HEK293 (cell line): ENCODE measurements around the gene TRIM2.

ENCODE experiments used
- CTCF ChIA-PET: fragments of 350-600 bp; formaldehyde crosslinking; extraction: SDS; loops from one replicate; lab custom pipeline; 2021; ENCODE audit warnings: antibody characterized with exemption; lab: Yijun Ruan, JAX
- POLR2A ChIA-PET: fragments of 300-600 bp; formaldehyde crosslinking; extraction: SDS; loops from one replicate; lab custom pipeline; 2020; ENCODE audit warnings: antibody characterized with exemption, inconsistent platforms; lab: Yijun Ruan, JAX
- H3K27ac ChIP-seq: fragments of 200-500 bp; sonication (Bioruptor generic); 2 replicates; pipeline ENCODE4 v1.5.1; 2014; ENCODE audit warnings: low read depth, low read length, control low read depth, inconsistent platforms; ENCODE audit errors: extremely low read depth
- H3K36me3 ChIP-seq, 2 experiments: fragments of 200-500 bp in 1 of 2; sonication (Bioruptor generic) in 1 of 2; 1 replicate in 1 of 2; 2 replicates in 1 of 2; pipeline ENCODE4 v1.5.1; 2014 to 2017; ENCODE audit warnings: inconsistent platforms in 2 of 2, low read length in 2 of 2; ENCODE audit not compliant: control insufficient read depth in 2 of 2, insufficient read depth in 1 of 2
- H3K4me1 ChIP-seq: fragments of 200-500 bp; sonication (Bioruptor generic); 2 replicates; pipeline ENCODE4 v1.5.1; 2014; ENCODE audit warnings: mild to moderate bottlenecking, low read length, inconsistent platforms; ENCODE audit not compliant: control insufficient read depth, insufficient read depth
- H3K4me3 ChIP-seq: 2 replicates; pipeline ENCODE4 v1.5.1; 2011; ENCODE audit warnings: low read depth, mild to moderate bottlenecking, control low read depth, low read length, moderate library complexity
- H3K9me3 ChIP-seq: fragments of 200-500 bp; sonication (Bioruptor generic); 2 replicates; pipeline ENCODE4 v1.5.1; 2014; ENCODE audit warnings: low read depth, low read length, inconsistent platforms; ENCODE audit not compliant: control insufficient read depth, insufficient read depth
- OSR2 ChIP-seq: fragments of 450-650 bp; formaldehyde crosslinking; IDR thresholded peaks from 2 replicates; pipeline ENCODE4 v1.5.1; 2016; ENCODE audit warnings: missing biosample characterization, missing genetic modification characterization
- PRDM6 ChIP-seq: fragments of 450-650 bp; formaldehyde crosslinking; IDR thresholded peaks from 2 replicates; pipeline ENCODE4 v1.5.1; 2017; ENCODE audit warnings: missing biosample characterization, missing genetic modification characterization
- WT1 ChIP-seq: fragments of 450-650 bp; formaldehyde crosslinking; IDR thresholded peaks from 2 replicates; pipeline ENCODE4 v1.5.1; 2016; ENCODE audit warnings: missing biosample characterization, missing genetic modification characterization
- ZFP41 ChIP-seq: fragments of 450-650 bp; formaldehyde crosslinking; IDR thresholded peaks from 2 replicates; pipeline ENCODE4 v1.5.1; 2016; ENCODE audit warnings: missing biosample characterization, missing genetic modification characterization, borderline replicate concordance
- ZNF37A ChIP-seq: fragments of 450-650 bp; IDR thresholded peaks from 2 replicates; pipeline ENCODE4 v1.5.1; 2018; ENCODE audit warnings: missing biosample characterization, missing genetic modification characterization
- ZNF449 ChIP-seq: fragments of 450-650 bp; formaldehyde crosslinking; IDR thresholded peaks from 2 replicates; pipeline ENCODE4 v1.5.1; 2017; ENCODE audit warnings: missing biosample characterization, mild to moderate bottlenecking, missing genetic modification characterization, moderate library complexity
- ZNF510 ChIP-seq: fragments of 450-650 bp; formaldehyde crosslinking; IDR thresholded peaks from 2 replicates; pipeline ENCODE4 v1.5.1; 2018; ENCODE audit warnings: mild to moderate bottlenecking, missing genetic modification characterization, missing biosample characterization; ENCODE audit not compliant: insufficient replicate concordance
- ZNF560 ChIP-seq: fragments of 450-650 bp; formaldehyde crosslinking; IDR thresholded peaks from 2 replicates; pipeline ENCODE4 v1.5.1; 2017; ENCODE audit warnings: missing biosample characterization, missing genetic modification characterization, borderline replicate concordance
- ZNF600 ChIP-seq: fragments of 450-650 bp; formaldehyde crosslinking; IDR thresholded peaks from 2 replicates; pipeline ENCODE4 v1.5.1; 2016; ENCODE audit warnings: missing biosample characterization, missing genetic modification characterization
- TF ChIP-seq, protein P1 (sequence below): fragments of 450-650 bp; formaldehyde crosslinking; IDR thresholded peaks from 2 replicates; pipeline ENCODE4 v1.5.1; 2017; ENCODE audit warnings: missing biosample characterization, missing genetic modification characterization
- TF ChIP-seq, protein P2 (sequence below): fragments of 450-650 bp; formaldehyde crosslinking; IDR thresholded peaks from 2 replicates; pipeline ENCODE4 v1.5.1; 2016; ENCODE audit warnings: missing biosample characterization, missing genetic modification characterization
- TF ChIP-seq, protein P3 (sequence below): fragments of 450-650 bp; formaldehyde crosslinking; conservative IDR thresholded peaks from 2 replicates; pipeline ENCODE4 v1.5.1; 2016; ENCODE audit warnings: low read depth, missing biosample characterization, missing genetic modification characterization
- TF ChIP-seq, protein P4 (sequence below): fragments of 450-650 bp; formaldehyde crosslinking; IDR thresholded peaks from 2 replicates; pipeline ENCODE4 v1.5.1; 2017; ENCODE audit warnings: missing biosample characterization, missing genetic modification characterization

TRIM2 gene

GRCh38 chr4:153217440-153217839 lies 13.2 kb downstream of the TRIM2 start (continued):
- TF ChIP-seq, protein P1, sequence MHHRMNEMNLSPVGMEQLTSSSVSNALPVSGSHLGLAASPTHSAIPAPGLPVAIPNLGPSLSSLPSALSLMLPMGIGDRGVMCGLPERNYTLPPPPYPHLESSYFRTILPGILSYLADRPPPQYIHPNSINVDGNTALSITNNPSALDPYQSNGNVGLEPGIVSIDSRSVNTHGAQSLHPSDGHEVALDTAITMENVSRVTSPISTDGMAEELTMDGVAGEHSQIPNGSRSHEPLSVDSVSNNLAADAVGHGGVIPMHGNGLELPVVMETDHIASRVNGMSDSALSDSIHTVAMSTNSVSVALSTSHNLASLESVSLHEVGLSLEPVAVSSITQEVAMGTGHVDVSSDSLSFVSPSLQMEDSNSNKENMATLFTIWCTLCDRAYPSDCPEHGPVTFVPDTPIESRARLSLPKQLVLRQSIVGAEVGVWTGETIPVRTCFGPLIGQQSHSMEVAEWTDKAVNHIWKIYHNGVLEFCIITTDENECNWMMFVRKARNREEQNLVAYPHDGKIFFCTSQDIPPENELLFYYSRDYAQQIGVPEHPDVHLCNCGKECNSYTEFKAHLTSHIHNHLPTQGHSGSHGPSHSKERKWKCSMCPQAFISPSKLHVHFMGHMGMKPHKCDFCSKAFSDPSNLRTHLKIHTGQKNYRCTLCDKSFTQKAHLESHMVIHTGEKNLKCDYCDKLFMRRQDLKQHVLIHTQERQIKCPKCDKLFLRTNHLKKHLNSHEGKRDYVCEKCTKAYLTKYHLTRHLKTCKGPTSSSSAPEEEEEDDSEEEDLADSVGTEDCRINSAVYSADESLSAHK (tag by site-specific recombination), result no peak

DNA sequence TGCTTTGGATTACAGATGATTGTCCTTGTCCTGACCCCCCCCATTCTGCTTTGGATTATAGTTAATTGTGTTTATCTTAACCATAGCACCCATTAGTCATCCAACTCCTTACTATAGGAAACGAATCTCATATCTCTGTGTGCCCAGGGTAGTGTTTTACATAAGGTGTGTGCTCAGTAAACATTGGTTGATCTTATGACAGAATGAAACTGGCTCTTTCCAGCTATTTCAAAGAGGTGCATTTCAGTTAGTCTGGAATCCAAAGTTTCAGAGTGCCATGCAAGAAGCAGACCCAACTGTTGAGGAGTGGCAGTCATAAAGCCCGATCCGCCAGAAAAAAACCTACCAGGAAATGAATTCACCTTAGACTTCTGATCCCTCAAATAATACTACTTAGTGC lies 14.7 kb downstream of the TRIM2 start:
- peaks cover 30% of the 10 kb centered on the region for H3K4me1 ChIP-seq
- no peaks in the 10 kb centered on the region for H3K9me3 ChIP-seq
- POLR2A ChIA-PET, result no interaction called here
- H3K4me3 ChIP-seq, result no peak overlapping the region
- H3K36me3 ChIP-seq, result no peaks in the 10 kb centered on the region
- no peak overlapping the region; the same call in 1 of the 2 replicates for H3K27ac ChIP-seq
- CTCF ChIA-PET, result no interaction called here
- TF ChIP-seq OSR2 (tag by site-specific recombination) (peak; percentile 22; the same call in 1 of the 2 replicates), ZNF510 (tag by site-specific recombination) (no peak), ZNF600 (tag by site-specific recombination) (0 out of 2 replicates have a peak, but pooled peaks have one; percentile 29), ZNF449 (tag by site-specific recombination) (no peak), PRDM6 (tag by site-specific recombination) (peak; percentile 81), ZFP41 (no peak), WT1 (tag by site-specific recombination) (peak; percentile 53; the same call in 1 of the 2 replicates)

DNA sequence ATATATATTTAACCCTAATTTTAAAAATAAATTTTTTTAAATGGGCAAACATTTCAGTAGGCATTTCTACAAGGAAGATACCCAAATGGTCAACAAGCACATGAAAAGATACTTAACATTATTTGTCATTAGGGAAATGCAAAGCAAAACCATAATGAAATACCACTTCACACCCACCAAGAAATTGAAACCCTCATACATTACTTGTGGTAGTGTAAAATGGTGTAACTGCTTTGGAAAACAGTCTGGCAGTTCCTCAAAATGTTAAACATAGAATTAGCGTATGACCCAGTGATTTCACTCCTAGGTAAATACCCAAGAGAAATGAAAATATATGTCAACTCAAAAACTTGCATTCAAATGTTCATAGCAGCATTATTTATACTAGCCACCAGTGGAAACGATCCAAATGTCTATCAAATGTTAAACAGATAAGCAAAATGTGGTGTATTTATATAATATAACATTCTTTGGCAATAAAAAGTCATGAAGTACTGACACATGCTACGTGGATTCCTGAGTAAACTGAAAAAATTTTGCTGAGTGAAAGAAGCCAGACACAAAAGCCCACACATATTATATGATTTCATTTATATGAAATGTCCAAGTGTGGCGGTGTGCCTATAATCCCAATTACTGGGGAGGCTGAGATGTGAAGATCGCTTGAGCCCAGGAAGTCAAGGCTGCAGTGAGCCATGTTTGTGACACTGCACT lies 16.6 kb downstream of the TRIM2 start:
- CTCF ChIA-PET, result interaction anchor here (0.7 kb wide), 1 partner anchor 8 kb away, joined by 10 read pairs; no protein-coding TSS in a partner anchor
- no peak overlapping the region for H3K4me3 ChIP-seq

More for the DNA sequence above, 16.6 kb downstream of the TRIM2 start:
- TF ChIP-seq ZNF560 (tag by site-specific recombination) (no peak), PRDM6 (tag by site-specific recombination) (peak; percentile 67), ZNF37A (no peak)
- TF ChIP-seq, protein P2, sequence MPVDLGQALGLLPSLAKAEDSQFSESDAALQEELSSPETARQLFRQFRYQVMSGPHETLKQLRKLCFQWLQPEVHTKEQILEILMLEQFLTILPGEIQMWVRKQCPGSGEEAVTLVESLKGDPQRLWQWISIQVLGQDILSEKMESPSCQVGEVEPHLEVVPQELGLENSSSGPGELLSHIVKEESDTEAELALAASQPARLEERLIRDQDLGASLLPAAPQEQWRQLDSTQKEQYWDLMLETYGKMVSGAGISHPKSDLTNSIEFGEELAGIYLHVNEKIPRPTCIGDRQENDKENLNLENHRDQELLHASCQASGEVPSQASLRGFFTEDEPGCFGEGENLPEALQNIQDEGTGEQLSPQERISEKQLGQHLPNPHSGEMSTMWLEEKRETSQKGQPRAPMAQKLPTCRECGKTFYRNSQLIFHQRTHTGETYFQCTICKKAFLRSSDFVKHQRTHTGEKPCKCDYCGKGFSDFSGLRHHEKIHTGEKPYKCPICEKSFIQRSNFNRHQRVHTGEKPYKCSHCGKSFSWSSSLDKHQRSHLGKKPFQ (tag by site-specific recombination), result 0 out of 2 replicates have a peak, but pooled peaks have one; percentile 53
- TF ChIP-seq, protein P3, sequence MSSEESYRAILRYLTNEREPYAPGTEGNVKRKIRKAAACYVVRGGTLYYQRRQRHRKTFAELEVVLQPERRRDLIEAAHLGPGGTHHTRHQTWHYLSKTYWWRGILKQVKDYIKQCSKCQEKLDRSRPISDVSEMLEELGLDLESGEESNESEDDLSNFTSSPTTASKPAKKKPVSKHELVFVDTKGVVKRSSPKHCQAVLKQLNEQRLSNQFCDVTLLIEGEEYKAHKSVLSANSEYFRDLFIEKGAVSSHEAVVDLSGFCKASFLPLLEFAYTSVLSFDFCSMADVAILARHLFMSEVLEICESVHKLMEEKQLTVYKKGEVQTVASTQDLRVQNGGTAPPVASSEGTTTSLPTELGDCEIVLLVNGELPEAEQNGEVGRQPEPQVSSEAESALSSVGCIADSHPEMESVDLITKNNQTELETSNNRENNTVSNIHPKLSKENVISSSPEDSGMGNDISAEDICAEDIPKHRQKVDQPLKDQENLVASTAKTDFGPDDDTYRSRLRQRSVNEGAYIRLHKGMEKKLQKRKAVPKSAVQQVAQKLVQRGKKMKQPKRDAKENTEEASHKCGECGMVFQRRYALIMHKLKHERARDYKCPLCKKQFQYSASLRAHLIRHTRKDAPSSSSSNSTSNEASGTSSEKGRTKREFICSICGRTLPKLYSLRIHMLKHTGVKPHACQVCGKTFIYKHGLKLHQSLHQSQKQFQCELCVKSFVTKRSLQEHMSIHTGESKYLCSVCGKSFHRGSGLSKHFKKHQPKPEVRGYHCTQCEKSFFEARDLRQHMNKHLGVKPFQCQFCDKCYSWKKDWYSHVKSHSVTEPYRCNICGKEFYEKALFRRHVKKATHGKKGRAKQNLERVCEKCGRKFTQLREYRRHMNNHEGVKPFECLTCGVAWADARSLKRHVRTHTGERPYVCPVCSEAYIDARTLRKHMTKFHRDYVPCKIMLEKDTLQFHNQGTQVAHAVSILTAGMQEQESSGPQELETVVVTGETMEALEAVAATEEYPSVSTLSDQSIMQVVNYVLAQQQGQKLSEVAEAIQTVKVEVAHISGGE (tag by site-specific recombination), result no peak
- TF ChIP-seq, protein P4, sequence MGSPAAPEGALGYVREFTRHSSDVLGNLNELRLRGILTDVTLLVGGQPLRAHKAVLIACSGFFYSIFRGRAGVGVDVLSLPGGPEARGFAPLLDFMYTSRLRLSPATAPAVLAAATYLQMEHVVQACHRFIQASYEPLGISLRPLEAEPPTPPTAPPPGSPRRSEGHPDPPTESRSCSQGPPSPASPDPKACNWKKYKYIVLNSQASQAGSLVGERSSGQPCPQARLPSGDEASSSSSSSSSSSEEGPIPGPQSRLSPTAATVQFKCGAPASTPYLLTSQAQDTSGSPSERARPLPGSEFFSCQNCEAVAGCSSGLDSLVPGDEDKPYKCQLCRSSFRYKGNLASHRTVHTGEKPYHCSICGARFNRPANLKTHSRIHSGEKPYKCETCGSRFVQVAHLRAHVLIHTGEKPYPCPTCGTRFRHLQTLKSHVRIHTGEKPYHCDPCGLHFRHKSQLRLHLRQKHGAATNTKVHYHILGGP (tag by site-specific recombination), result no peak
- H3K27ac ChIP-seq, result no peak overlapping the region
- POLR2A ChIA-PET, result no interaction called here
- H3K4me1 ChIP-seq, result peaks cover 33% of the 10 kb centered on the region
- H3K36me3 ChIP-seq, result peaks cover 0 to 3% of the 10 kb centered on the region in 2 experiments; a peak in 2 of 3 replicates
- no peaks in the 10 kb centered on the region for H3K9me3 ChIP-seq
